Measurements from ENCODE around the gene FSTL3. TPM values are rescaled to one million over a fixed set of nuclear protein-coding genes. Genes with fewer than 3 reads are reported as not detected.
A peak's percentile ranks its signal among the peaks of the same experiment; 100 is the strongest.

FSTL3 gene
- total and polyA plus RNA-seq, 2 of the 13 experiments (the other 11 are each of a cell fraction or from before 2014, with no cell fraction given) = 13.5 to 15.6 TPM

DNA sequence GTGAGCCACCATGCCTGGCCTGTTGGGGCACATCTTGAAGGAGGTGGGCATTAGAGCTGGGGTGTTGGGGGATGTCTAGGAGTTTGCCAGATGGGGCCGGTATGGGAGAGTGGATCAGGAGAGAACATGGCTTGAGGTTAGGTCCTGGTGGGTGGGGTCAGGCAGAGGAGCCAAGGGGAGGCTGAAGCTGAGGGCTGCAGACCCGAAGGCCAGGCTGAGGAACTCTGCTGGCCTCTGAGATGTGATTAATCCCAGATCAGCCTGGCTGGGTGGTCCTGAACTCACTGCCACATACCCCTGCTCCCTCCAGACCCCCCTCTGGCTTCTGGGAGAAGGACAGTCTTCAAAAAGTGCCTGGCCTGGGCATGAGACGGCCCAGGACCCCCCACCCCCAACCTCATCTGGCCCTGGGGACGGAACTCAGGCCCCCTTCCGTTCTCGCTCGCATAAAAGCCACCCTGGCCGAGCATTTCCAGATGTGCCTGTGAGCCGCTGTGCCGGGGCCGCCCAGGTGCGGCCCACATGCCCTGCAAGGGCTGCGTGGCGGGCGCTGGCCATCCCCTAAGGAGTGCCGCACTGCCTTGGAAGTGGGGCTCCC lies 2.7 kb downstream of the FSTL3 start:
- H3K79me2 ChIP-seq (ENCODE audit: insufficient read depth, low read length) = no peaks in the 10 kb centered on the region
- ChIA-PET CTCF (ENCODE audit: low intra/inter-chr PET ratio, low total read pairs) (interaction anchor here (2.2 kb wide), 1 partner anchor 14 kb away, joined by 13 read pairs; no protein-coding TSS in a partner anchor), POLR2A (interaction anchor here (0.8 to 5.3 kb wide), 6 partner anchors 9 to 74 kb away, joined by 3 to 56 read pairs (median 15); partner anchors contain the start of genes PALM and RNF126)
- ATAC-seq (no peak), DNase-seq (ENCODE audit: low spot score) (no peak), FAIRE-seq (no peak)
- intact Hi-C loops (cut with micrococcal nuclease; ENCODE audit: unreplicated experiment) = no loop called here
- H2AFZ ChIP-seq (ENCODE audit: low read length) = no peak overlapping the region
- BruUV-seq (replicated peaks) = no TSS peak
- H4K20me1 ChIP-seq (ENCODE audit: insufficient read depth, low read length) = no peaks in the 10 kb centered on the region
- H3K27ac ChIP-seq (ENCODE audit: extremely low read length, insufficient read depth, low read length) = no peak overlapping the region
- H3K4me1 ChIP-seq (ENCODE audit: insufficient read depth, low read length) = peaks cover 54% of the 10 kb centered on the region
- peak overlapping the region; percentile 82 for H3K4me2 ChIP-seq (ENCODE audit: low read depth, low read length)
- H3K9ac ChIP-seq (ENCODE audit: insufficient read depth, low read depth, low read length) = peak overlapping the region; percentile 82; the same call in 1 of the 2 replicates
- in situ Hi-C loops (cut with HindIII; ENCODE audit: extremely low pct_ligation_motif_present, low pct_unique_long_range_greater_than_20kb) = no loop called here
- H3K9me3 ChIP-seq (ENCODE audit: low read length) = no peaks in the 10 kb centered on the region
- H3K36me3 ChIP-seq (replicated peaks in 1 of 2; ENCODE audit: control insufficient read depth in 1 of 2, insufficient read depth in 2 of 2, low read length in 2 of 2) = no peaks in the 10 kb centered on the region
- H3K27me3 ChIP-seq (ENCODE audit: control insufficient read depth in 1 of 2, insufficient read depth in 2 of 2, low read length in 2 of 2) = peaks cover 0 to 7% of the 10 kb centered on the region in 2 experiments; a peak in 1 of 5 replicates
- 96% methylated on average over 6 of the region's 16 CpGs for WGBS (ENCODE audit: low lambda C conversion rate)
- peak overlapping the region; percentile 57 to 89 (median 63); a peak in 4 of 6 replicates for H3K4me3 ChIP-seq (replicated peaks in 1 of 3; ENCODE audit: insufficient read depth in 1 of 3, low read depth in 2 of 3, low read length in 3 of 3)
- no peak for TF ChIP-seq ZNF775 (CRISPR knock-in tag; IDR thresholded peaks at IDR 0.05; ENCODE audit: borderline replicate concordance)
- TF ChIP-seq ZNF709 (CRISPR knock-in tag; IDR thresholded peaks at IDR 0.05) = no peak
- no peak for TF ChIP-seq ATRX (CRISPR knock-in tag; IDR thresholded peaks at IDR 0.05; ENCODE audit: borderline replicate concordance)
- TF ChIP-seq ZNF563 (CRISPR knock-in tag; IDR thresholded peaks at IDR 0.05) = 0 out of 2 replicates have a peak, but pooled peaks have one; percentile 14
- no peak for TF ChIP-seq ZNF407 (CRISPR knock-in tag; IDR thresholded peaks at IDR 0.05; ENCODE audit: not compliant biosample characterization)
- no peak for TF ChIP-seq RARG (CRISPR knock-in tag; IDR thresholded peaks at IDR 0.05; ENCODE audit: low read depth)
- TF ChIP-seq, protein P1, sequence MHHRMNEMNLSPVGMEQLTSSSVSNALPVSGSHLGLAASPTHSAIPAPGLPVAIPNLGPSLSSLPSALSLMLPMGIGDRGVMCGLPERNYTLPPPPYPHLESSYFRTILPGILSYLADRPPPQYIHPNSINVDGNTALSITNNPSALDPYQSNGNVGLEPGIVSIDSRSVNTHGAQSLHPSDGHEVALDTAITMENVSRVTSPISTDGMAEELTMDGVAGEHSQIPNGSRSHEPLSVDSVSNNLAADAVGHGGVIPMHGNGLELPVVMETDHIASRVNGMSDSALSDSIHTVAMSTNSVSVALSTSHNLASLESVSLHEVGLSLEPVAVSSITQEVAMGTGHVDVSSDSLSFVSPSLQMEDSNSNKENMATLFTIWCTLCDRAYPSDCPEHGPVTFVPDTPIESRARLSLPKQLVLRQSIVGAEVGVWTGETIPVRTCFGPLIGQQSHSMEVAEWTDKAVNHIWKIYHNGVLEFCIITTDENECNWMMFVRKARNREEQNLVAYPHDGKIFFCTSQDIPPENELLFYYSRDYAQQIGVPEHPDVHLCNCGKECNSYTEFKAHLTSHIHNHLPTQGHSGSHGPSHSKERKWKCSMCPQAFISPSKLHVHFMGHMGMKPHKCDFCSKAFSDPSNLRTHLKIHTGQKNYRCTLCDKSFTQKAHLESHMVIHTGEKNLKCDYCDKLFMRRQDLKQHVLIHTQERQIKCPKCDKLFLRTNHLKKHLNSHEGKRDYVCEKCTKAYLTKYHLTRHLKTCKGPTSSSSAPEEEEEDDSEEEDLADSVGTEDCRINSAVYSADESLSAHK (CRISPR knock-in tag; IDR thresholded peaks at IDR 0.05; ENCODE audit: borderline replicate concordance) = no peak
- TF ChIP-seq AGO2 (optimal IDR thresholded peaks at IDR 0.05; ENCODE audit: low read depth, low read length) = peak; percentile 60
- TF ChIP-seq ZNF790 (CRISPR knock-in tag; IDR thresholded peaks at IDR 0.05; ENCODE audit: borderline replicate concordance) = 0 out of 2 replicates have a peak, but pooled peaks have one; percentile 70

Measured in HepG2 (cell line).